Omental fat pad (tissue), 4 donors: ENCODE data around the gene SASH3. TPM values are rescaled to one million over a fixed set of nuclear protein-coding genes. Genes with fewer than 3 reads are reported as not detected.

Experiments
- ATAC-seq: fragments of 150-250 bp; one replicate; pipeline ENCODE4 v1.9.1; 2016; ENCODE audit warnings: mild to moderate bottlenecking, moderate library complexity; ENCODE audit not compliant: low FRiP score
- DNase-seq: peaks from one replicate; pipeline ENCODE4 v3.0.0-alpha.2; 2019; ENCODE audit warnings: low spot score
- CTCF ChIP-seq, 3 donors: fragments of 450-650 bp; IDR thresholded peaks; one replicate each; pipeline ENCODE4 v1.5.1; 2016 to 2017; ENCODE audit warnings: antibody characterized with exemption in 3 of 3, mild to moderate bottlenecking in 3 of 3, moderate library complexity in 2 of 3
- total RNA-seq, 4 donors: library from RNA; depleted of rRNA; stranded (reverse); fragments of >200 nt; gene quantifications; one replicate each; pipeline ENCODE4 v1.1.0, GENCODE V29; 2016

Gene SASH3
- total RNA-seq, 4 donors from 2014 or later: 9.4 to 26.7 (median 20.6) TPM

- ATAC-seq: no peak
Measured at GRCh38 chrX:129825746-129826505, 46.2 kb downstream of the SASH3 start.

GRCh38 chrX:129830494-129830893 lies 50.7 kb downstream of the SASH3 start:
- no peak for DNase-seq
- ATAC-seq: no peak
- no peak for TF ChIP-seq CTCF (IDR thresholded peaks at IDR 0.05)

More at GRCh38 chrX:129825746-129826505, 46.2 kb downstream of the SASH3 start:
- no peak for DNase-seq
- no peak for TF ChIP-seq CTCF (IDR thresholded peaks at IDR 0.05)

- DNase-seq (no peak), ATAC-seq (no peak)
- no peak for TF ChIP-seq CTCF (IDR thresholded peaks at IDR 0.05)
Measured at GRCh38 chrX:129831091-129831885, 51.5 kb downstream of the SASH3 start.

GRCh38 chrX:129833153-129833990 lies 53.6 kb downstream of the SASH3 start:
- DNase-seq: no peak
- TF ChIP-seq CTCF (IDR thresholded peaks at IDR 0.05): no peak
- no peak for ATAC-seq

GRCh38 chrX:129836827-129837226 lies 57.1 kb downstream of the SASH3 start:
- ATAC-seq: no peak
- TF ChIP-seq CTCF (IDR thresholded peaks at IDR 0.05): no peak
- no peak for DNase-seq

GRCh38 chrX:129840344-129840743 lies 60.6 kb downstream of the SASH3 start:
- no peak for ATAC-seq
- no peak for TF ChIP-seq CTCF (IDR thresholded peaks at IDR 0.05)
- no peak for DNase-seq
